GM12872 (cell line): Measurements from ENCODE around the gene EFNA3.

Experiments
- CTCF ChIP-seq: IDR thresholded peaks from 3 replicates; pipeline ENCODE4 v1.5.1; 2011; ENCODE audit warnings: low read depth, mild to moderate bottlenecking, low read length, moderate library complexity; ENCODE audit not compliant: insufficient read depth

Gene EFNA3

GRCh38 chr1:155049651-155050559 is 28.7 kb upstream of the EFNA3 start:
- TF ChIP-seq CTCF: no peak

- TF ChIP-seq CTCF: peak; percentile 96
Observed at GRCh38 chr1:155050560-155051341, 27.9 kb upstream of the EFNA3 start, which contains the start of gene ADAM15. ADAM15 (plus strand) TSS chr1:155051316; CDS start chr1:155051387, 71 bp downstream.

GRCh38 chr1:155051342-155051776 is 27.3 kb upstream of the EFNA3 start:
- TF ChIP-seq CTCF: no peak

- no peak for TF ChIP-seq CTCF
Observed at GRCh38 chr1:155051777-155052398, 26.7 kb upstream of the EFNA3 start.

GRCh38 chr1:155052439-155053395 is 25.9 kb upstream of the EFNA3 start:
- peak; percentile 59 for TF ChIP-seq CTCF

- no peak for TF ChIP-seq CTCF
Observed at GRCh38 chr1:155053531-155054105, 25.0 kb upstream of the EFNA3 start.
